HT-29 (cell line): Measurements from ENCODE around the gene ZDHHC14. TPM values are rescaled to one million over a fixed set of nuclear protein-coding genes. Genes with fewer than 3 reads are reported as not detected.

Experiments used
- DNase-seq: peaks from one replicate; pipeline ENCODE4 v3.0.0-alpha.2; 2015; ENCODE audit warnings: low spot score
- total RNA-seq: library from RNA; depleted of rRNA; stranded (reverse); fragments of >200 nt; shearing (Covaris generic); gene quantifications from 2 replicates; pipeline ENCODE4 v1.2.3, GENCODE V29; 2014

ZDHHC14 gene
- total RNA-seq, 1 experiment from 2014 or later, result 6.2 TPM

DNA sequence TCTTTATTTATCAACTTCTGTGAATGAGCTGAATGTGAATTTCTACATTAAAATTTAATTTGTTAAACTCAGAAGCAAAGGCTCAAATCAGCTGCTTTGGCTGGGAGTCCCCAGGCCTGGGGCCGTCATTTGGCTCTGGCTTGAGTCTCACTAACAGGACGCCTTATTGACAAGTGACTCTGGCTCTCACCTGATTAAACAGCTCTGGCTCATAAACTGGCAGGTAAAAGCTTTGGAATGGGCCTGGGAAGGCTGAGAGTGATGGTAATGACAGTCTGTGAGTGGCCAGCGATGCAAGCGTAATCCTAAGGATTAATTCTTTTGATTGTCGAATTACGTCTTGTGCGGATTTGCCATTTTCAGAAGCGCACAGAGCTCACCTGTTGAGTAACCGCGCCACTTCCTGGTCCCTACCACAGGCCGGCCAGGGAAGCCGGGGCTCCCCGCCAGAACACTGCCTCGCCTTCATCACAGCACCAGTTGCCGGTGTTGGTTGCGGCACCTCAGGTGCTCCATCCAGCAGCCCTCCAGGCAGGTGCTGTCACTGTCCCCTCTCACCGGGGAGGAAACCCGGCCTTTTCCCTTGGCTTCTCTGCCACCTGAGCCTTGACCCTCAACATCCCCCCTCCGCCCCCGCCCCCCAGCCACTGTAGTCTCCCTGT lies 110.7 kb downstream of the ZDHHC14 start:
- no peak for DNase-seq

DNA sequence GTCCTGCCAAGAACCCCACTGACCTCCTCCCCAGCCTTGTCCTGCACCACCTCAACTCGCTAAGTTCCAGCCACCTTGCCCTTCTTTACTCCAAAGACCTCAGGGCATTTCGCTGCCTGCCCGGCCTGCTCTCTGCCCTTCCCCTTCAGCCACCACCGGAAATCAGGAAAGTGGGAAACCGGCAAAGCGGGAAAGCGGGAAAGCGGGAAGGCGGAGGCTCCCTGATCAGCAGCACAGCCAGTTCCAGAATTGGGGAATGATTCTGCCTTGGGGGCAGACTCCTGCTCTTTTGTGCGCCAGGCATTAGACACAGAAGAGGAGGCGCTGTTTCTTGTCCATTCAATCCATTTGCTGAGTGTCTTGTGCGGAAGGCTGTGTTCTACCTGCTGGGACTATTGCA lies 111.3 kb downstream of the ZDHHC14 start:
- no peak for DNase-seq

DNA sequence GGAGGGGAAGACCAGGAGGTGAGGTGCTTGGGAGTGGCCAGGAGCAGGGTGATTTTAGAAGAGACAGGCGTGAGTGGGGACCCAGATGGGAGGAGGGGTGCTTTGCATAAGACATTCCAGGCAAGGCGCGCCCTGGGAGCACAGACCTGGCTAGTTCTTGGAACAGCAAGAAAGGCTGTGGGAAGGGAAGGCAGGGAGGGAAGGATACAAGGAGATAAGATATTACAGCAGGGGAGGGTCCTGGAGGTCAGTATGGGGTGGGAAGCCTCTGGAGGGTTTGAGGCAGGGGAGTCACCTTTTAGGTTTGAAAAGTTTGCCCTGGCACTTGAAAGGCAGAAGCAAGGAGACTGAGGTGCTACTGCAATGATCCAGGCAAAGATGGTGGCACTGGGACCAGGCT lies 111.8 kb downstream of the ZDHHC14 start:
- DNase-seq, result no peak

DNA sequence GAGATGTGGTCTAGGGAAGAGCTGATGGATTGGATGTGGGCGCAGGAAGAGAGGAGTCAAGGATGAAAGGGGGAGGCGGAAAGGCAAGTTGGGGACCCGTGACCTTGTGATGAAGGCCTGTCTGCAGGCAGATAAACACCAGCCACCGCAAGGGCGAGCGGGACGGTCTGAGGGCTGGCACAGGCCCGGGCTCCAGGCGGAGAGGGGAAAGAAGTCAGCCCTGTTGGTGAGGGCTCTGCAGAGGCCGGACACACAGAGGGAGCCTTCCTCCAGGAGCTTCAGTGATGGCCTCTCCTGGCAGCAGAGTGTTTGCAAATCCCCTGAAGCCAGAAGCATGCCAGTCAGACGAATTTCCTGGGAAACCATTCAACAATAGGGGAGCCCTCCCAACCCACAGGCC lies 112.2 kb downstream of the ZDHHC14 start:
- no peak for DNase-seq

DNA sequence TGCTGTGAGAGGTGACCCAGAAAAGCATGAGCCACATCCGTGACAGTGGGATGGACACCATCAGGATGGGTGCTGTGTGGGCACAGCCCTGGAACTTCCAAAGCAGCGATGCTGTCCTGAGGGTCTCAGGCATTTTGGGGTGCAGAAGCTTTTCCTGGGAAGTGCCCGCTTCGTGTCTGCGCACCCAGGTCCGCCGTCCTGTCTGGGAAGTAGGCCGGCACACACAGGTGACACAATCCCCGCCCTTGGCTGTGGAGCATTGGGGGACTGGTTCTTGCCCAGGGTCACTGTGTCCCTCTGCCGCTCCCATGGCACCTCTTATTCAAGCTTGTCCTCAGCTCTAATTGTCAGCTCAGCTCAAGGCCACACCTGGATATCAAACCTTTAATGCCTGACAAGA lies 112.6 kb downstream of the ZDHHC14 start:
- no peak for DNase-seq

DNA sequence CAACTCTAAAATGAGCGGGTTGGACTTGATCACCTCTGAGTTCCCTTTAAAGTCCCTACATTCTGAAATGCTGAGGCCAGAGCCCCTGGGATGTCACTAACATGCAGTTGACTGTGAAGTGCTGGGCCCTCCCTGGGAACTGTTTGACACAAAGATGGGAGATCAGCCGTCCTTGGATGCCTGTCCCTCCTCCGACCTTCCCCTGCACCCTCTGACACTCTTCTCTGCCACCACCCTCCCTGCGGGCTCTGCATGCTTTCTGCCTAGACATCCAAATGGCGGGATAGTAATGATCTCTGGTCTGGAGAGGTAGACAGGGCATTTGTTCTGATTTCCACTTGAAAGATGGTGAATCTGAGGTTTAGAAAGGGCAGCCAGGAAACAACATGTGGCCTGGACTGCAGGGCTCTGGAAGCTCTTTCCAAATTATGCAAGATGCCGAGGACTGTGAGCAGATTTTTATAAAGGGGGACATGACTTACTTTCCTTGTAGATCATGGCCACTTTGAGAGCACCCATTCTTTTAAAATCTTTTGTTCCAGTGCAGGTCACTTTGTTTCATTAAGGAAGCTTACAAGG lies 113.2 kb downstream of the ZDHHC14 start:
- no peak for DNase-seq

DNA sequence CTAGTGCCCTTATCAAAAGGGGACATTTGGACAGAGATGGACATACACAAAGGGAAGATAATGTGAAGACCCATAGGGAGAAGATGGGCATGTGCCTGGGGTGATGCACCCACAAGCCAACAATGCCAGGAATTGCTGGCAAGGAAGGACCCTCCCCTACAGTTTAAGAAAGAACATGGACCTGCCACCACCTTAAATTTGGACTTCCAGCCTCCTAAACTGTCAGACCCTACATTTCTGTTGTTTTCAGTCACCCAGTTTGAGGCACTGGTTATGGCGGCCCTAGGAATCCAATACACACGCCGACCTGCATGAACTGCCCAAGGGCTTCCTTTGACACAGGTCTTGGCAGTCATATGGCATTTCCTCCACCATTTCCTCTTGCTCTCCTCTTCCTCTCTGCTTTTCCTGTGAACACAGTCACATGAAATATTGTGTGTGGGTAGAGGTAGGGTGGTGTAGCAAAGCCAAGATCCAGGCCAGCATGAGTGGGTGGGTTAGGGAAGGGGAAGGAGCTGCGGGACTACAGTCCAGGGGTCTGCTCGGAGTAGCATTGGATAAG lies 115.6 kb downstream of the ZDHHC14 start:
- DNase-seq, result no peak

DNA sequence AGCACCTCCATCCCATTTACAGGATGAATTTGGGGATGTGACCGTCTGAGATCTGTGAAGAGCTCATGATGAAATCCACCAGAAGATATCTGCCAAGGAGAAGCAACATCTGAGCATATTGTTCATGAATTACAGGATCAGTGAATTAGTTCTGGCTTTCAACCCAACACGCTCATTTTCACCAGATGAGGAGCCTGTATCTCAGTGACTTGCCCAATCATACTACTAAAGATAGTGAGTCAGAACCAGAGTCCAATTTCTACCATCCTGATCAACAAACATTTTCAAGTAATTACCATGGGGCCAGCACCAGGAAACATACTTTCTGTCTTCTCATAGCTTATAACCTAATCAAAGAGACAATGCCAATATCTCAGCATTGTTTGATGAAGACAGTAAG lies 116.6 kb downstream of the ZDHHC14 start:
- DNase-seq, result no peak

DNA sequence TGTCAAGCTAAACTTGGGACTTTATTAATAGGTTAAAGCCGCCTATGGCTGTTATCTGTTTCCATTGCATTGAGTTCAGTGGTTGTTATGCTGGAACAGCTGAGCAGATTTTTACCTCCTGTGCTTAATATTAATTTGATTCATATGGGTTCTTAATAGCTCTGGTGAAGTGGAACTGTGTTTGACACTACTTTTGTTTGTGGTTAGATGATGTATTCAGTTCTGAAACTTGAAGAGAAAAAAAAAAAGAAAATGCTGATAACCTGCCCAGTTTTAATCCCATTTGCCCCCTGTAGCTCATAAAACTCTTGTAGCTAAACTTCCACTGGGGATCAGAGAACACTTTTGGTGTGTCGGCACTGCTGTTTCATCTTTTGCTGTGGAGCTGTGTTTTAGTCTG lies 117.8 kb downstream of the ZDHHC14 start:
- DNase-seq, result no peak

DNA sequence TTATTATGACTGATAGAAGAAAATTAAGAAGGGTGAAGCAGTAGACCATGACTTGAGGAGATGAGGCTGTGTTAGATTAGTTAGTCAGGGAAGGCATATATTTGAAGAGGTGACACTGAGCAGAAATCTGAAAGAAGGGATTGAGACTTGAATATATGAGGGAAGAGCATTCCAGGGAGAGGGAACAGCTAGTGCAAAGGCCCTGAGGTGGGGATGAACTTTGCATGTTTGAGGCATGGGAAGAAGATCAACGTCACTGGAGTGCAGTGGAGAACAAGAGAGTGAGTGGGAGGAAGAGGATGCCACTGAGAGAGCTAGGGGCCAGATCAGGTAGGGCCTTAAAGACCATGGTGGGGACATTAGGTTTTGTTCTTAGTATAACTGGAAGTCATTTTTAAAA lies 119.0 kb downstream of the ZDHHC14 start:
- no peak for DNase-seq

DNA sequence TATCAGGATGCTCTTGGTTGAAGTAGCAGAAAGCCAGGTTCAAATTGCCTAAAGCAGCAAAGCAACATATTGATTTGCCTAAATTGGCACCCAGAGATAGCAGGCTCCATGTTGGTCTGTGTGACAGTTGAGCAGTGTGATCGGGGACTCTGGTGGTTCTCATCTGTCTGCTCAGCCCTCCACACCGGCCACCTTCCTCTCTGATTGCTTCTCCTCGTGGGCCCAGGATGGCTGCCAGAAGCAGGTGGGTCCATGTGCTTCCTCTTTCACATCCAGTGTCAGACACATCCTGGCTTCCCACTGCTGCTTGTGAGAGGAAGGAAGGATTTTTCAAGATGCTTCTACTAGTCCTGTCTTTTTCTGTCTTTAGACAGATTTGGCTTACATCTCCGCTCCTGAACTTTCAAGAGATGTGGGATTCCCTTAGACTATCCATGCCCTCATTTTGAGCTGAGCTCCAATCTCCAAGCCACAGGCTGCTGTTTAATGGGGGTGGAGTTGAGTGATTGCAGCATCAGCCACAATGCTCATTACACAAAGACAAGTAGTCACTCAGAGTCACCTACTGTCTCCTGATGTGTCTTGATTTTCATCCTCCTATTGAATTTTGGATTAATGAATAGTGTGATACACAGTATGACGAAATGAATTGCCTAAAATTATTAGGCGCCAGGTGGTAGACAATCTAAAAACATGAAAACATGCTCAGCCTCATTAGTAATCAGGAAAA lies 122.2 kb downstream of the ZDHHC14 start:
- DNase-seq, result no peak

DNA sequence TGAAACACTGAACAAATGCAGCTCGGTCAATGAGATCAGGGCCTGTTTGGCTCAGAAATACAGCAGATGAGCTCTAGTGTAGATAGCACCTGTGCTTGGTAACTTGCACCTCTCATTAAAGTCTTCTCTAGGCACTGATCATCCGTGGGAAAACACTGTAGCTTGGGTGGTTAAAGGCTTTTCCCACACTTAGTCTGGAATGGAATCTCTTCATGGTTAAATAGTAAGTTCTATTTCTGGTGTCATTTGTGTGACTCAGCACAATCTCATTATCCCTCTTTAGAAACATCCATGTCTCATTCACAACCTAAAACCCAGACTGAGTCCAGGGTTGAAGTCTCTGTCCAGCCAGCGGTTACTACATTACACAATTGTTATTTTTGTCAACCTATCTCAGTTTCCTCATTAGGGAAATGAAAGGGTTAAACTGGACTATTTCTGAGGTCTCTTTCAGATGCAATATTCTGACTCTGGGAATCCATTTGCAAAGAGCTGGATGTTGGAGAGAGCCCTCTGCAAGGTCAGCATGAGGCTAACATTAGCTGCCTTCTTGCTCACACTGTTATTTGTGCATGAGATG lies 125.0 kb downstream of the ZDHHC14 start:
- DNase-seq, result no peak

DNA sequence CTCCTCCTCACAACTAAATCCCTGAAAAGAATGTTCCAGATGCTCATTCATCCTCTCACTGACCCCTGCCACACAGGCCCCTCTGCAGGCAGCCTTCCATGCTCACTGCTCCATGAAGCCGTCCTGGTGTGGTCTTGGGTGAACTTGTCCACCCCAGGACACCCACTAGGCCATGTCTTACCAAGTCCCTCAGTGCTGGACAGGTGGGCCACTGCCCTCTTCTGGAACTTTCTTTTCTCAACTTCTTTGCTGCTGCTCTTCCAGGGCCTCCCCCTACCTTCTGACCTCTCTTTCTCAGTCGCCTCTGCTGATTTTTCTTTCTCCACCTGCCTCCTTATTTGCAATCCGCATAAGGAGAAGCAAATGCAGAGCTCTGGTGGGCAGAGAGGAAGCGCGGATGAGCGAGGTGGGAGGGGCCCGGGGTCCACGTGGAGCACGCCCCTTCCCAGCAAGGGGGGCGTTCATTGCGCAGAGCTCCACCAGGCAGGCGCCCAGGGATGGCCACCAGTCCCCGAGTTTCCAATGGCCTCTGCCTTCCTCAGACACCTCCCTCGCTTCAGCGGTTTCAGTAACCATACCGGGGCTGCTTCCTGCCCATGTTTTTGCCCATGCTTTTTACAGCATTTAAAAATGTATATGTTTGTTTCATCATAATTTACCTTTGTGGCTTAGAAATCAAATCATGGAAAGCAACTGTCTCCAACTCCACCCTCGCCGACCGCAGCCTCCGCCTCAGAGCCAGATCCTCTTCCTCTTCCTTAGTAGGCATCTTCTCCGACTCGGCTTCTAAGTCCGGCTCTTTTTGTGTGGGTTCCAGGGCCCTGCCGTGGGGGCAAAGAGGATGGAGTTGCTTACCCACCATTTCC lies 129.6 kb downstream of the ZDHHC14 start:
- no peak for DNase-seq

DNA sequence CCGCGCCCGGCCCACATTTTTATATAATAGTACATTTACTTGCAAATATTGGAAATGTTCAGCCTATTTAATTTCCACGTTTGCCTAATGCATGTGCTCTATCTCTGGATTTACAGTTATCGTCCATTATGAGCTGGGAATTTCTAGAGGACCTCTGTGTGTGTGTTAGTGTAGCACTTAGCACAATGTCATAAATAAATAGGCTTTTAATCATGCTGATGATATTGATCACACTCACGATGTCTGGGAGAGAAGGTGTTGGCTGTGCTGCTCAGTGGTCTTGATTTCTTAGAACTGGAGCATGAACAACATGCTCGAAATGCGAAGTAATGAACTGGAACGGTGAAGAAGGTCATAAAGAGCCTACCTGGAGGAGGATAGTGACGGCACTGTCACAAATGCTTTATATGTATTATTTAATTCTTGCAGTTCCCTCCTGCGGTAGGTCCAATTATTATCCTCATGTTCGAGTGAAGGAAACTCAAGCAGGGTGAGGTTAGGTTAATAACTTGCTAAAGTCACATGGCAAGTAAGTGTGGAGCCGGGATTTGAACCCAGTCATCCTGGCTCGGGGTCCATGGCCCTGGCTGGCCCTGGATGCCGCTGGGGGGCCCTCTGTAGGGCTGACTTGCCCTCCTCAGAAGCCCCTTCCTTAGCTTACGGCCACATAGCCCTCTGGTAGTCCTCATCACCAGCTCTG lies 130.8 kb downstream of the ZDHHC14 start:
- no peak for DNase-seq

DNA sequence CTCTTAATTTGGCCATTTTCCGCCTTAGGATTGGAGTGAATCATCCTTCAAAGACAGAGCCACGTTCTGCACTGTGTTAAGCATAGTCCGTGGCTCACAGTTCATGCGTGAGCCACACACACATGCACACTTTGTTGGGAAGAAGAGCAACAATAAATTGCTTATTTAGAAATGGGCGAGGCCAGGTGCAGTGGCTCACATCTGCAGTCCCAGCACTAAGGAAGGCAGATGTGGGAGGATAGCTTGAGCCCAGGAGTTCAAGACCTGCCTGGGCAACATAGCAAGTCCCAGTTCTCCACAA lies 131.3 kb downstream of the ZDHHC14 start:
- DNase-seq, result no peak

DNA sequence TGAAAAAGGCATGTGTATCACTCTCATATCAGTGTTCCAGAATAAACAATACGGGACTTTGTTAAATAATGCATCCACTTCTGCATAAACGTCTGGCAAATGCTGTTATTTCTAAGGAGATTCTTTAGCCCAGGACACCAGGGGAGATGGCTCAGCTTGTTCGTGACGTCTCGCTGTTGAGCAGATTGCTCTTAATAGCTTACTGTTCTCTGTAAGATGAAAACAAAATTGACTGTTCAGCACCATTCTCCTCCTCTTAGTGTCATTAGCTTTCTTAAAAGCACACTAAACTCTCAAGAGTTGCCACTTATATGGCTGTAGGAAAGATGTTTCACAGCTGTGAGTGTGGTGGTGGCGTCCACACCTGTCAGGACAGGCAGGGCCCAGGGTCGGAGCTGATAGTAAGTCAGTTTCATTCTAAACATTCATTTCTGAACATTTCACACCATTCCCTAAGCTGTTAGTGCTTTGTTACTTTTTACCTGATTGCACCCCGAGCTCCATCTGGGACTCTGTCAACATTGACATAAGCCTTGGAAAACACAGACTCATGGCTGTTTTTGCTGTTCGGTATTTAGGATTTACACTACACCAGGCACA lies 132.1 kb downstream of the ZDHHC14 start:
- DNase-seq, result no peak

DNA sequence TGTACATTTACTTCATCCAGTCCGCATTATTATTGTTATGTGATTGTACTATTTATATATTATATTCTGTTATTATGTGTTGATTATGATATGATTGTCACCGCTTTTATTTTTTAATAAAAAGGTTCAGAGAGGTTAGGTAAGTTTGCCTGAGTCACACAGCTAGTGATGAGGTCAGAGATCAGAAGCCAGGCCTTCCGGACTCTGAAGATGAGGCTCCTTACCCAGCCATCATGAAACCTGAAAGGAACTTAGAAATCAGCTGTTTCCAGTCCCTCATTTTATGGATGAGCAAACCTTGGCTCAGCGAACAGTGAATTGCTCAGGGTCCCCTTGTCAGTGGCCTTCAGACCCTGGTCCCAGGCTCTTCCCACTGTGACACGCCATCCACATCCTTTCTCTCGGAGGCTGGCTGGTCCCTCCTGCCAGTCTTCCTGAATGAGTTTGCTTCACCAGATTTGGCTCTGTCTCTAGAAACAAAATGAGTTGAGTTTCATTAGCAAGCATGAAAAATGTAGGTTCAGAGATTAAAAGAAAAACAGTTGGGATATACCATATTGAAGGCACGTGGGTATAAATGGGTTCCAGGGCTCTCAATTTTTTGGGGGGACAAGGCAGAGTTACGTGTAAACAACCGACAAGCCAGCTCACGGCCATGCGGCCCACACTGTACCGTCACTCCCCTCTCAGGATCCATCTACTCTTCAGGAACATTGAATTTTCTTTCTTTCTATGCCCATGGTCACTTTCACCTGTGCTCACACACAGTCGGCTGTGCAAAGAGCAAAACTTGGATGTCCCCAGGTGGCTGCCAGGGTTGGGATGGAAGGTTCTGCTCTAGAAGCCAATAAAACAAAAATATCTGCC lies 132.9 kb downstream of the ZDHHC14 start:
- no peak for DNase-seq

DNA sequence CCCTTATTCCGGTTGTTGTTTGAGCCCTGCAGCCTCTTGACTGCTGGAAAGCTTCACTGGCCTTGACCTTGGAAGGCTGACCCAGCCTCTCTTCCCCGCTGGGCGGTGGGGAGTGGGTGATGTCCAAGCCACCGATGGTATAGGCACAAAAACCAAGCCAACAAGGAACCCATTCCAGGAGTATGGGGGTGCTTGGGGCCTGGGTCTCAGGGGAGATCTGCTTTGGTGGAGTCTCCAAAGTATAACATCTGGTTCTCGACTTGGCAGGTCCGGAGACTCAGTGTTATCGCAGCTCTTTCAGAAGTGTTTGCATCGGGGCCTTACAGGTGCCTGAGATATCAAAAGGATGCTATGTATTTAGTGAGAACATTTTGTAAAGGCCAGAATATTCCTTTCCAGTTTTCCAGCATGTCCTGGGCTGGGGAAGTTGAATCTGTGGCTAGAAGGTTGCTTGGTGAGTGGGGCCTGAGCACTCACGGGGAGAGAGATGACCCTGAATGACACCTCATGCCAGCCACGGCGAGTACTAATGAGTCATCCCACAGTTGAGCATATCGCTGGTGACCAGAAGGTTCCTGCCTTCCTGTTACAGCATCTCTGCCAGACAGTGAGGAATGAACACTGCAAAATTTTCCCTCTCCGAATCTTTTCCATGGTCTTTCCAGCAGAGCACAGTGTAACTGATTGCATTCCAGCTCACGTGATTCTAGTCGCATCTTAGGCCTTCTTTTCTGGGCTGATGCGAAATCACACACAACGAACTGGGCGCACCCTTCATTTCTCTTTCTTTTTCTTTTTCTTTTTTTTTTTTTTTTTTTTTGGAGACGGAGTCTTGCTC lies 133.9 kb downstream of the ZDHHC14 start:
- DNase-seq, result peak; percentile 32
